Keratinocyte (primary cell): ENCODE measurements around the gene RNF175.

Experiments used
- CTCF ChIP-seq, 3 experiments: IDR thresholded peaks in 1 of 3; conservative IDR thresholded peaks in 1 of 3; optimal IDR thresholded peaks in 1 of 3; 2 replicates in 2 of 3; 3 replicates in 1 of 3; pipeline versions ENCODE3 to v1.5.1; 2011; ENCODE audit warnings: low read length in 3 of 3, mild to moderate bottlenecking in 3 of 3, moderate library complexity in 2 of 3, control low read depth in 1 of 3, inconsistent platforms in 1 of 3; ENCODE audit not compliant: insufficient read depth in 2 of 3; ENCODE audit errors: extremely low read depth in 1 of 3
- EZH2 ChIP-seq: IDR thresholded peaks from one replicate; pipeline ENCODE4 v1.6.1; 2012; ENCODE audit warnings: inconsistent platforms, mild to moderate bottlenecking, low read length, moderate library complexity

GRCh38 chr4:153759407-153760316, at the start of gene RNF175:
- TF ChIP-seq CTCF (optimal IDR thresholded peaks at IDR 0.05 in 1 of 3, IDR thresholded peaks at IDR 0.05 in 1 of 3, conservative IDR thresholded peaks at IDR 0.05 in 1 of 3; ENCODE audit: extremely low read depth in 1 of 3, insufficient read depth in 2 of 3, low read length in 3 of 3) = no peak
- peak; percentile 9 for TF ChIP-seq EZH2
